NCI-H82 (cell line): Measurements from ENCODE around the gene KEAP1.

Source experiments
- DNase-seq: peaks from one replicate; lab custom pipeline; 2025; lab: John Stamatoyannopoulos, UW

KEAP1 gene

GRCh38 chr19:10449037-10449436, 54.1 kb downstream of the KEAP1 start:
- no peak for DNase-seq

GRCh38 chr19:10442698-10443097, 60.5 kb downstream of the KEAP1 start:
- DNase-seq: no peak

- no peak for DNase-seq
Observed at GRCh38 chr19:10439588-10439987, 63.6 kb downstream of the KEAP1 start.
